Measurements from ENCODE around the gene HASPIN. TPM values are rescaled to one million over a fixed set of nuclear protein-coding genes. Genes with fewer than 3 reads are reported as not detected.
A peak's percentile ranks its signal among the peaks of the same experiment; 100 is the strongest.

Gene HASPIN
- total RNA-seq, 1 experiment from 2014 or later: 6.4 TPM

- BruUV-seq (replicated peaks): no TSS peak
- no peaks in the 10 kb centered on the region for H3K27me3 Mint-ChIP-seq (ENCODE audit: insufficient read depth, unreplicated experiment)
- no peaks in the 10 kb centered on the region for H3K9me3 Mint-ChIP-seq (ENCODE audit: unreplicated experiment)
- no peaks in the 10 kb centered on the region for H3K36me3 Mint-ChIP-seq (ENCODE audit: insufficient read depth, unreplicated experiment)
- TF ChIP-seq CTCF (IDR thresholded peaks at IDR 0.05; ENCODE audit: unreplicated experiment): no peak
- CTCF ChIA-PET: interaction anchor here (1.5 kb wide), 1 partner anchor 36 kb away, joined by 9 read pairs; no protein-coding TSS in a partner anchor
- POLR2A ChIA-PET: no interaction called here
- no peak for DNase-seq (ENCODE audit: unreplicated experiment)
- no peaks in the 10 kb centered on the region for H3K4me1 Mint-ChIP-seq (ENCODE audit: insufficient read depth, unreplicated experiment)
- H3K27ac Mint-ChIP-seq (ENCODE audit: low read depth, unreplicated experiment): no peak overlapping the region
- intact Hi-C loops (cut with micrococcal nuclease): no loop called here
- no peak overlapping the region for H3K4me3 Mint-ChIP-seq (ENCODE audit: unreplicated experiment)
Observed at GRCh38 chr17:3772764-3773163, 49.1 kb downstream of the HASPIN start.

GRCh38 chr17:3773511-3773910 is 49.8 kb downstream of the HASPIN start:
- intact Hi-C loops (cut with micrococcal nuclease): no loop called here
- H3K36me3 Mint-ChIP-seq (ENCODE audit: insufficient read depth, unreplicated experiment): no peaks in the 10 kb centered on the region
- POLR2A ChIA-PET: no interaction called here
- H3K27ac Mint-ChIP-seq (ENCODE audit: low read depth, unreplicated experiment): no peak overlapping the region
- H3K4me3 Mint-ChIP-seq (ENCODE audit: unreplicated experiment): no peak overlapping the region
- CTCF ChIA-PET: no interaction called here
- H3K4me1 Mint-ChIP-seq (ENCODE audit: insufficient read depth, unreplicated experiment): no peaks in the 10 kb centered on the region
- peak; percentile 6 for DNase-seq (ENCODE audit: unreplicated experiment)
- no peaks in the 10 kb centered on the region for H3K9me3 Mint-ChIP-seq (ENCODE audit: unreplicated experiment)
- TF ChIP-seq CTCF (IDR thresholded peaks at IDR 0.05; ENCODE audit: unreplicated experiment): no peak
- no TSS peak for BruUV-seq (replicated peaks)
- no peaks in the 10 kb centered on the region for H3K27me3 Mint-ChIP-seq (ENCODE audit: insufficient read depth, unreplicated experiment)

GRCh38 chr17:3773966-3774365 is 50.3 kb downstream of the HASPIN start:
- POLR2A ChIA-PET: no interaction called here
- intact Hi-C loops (cut with micrococcal nuclease): no loop called here
- Mint-ChIP-seq H3K4me1 (ENCODE audit: insufficient read depth, unreplicated experiment) (no peaks in the 10 kb centered on the region), H3K4me3 (ENCODE audit: unreplicated experiment) (no peak overlapping the region), H3K27ac (ENCODE audit: low read depth, unreplicated experiment) (no peak overlapping the region), H3K36me3 (ENCODE audit: insufficient read depth, unreplicated experiment) (no peaks in the 10 kb centered on the region), H3K9me3 (ENCODE audit: unreplicated experiment) (no peaks in the 10 kb centered on the region), H3K27me3 (ENCODE audit: insufficient read depth, unreplicated experiment) (no peaks in the 10 kb centered on the region)
- BruUV-seq (replicated peaks): no TSS peak
- no peak for DNase-seq (ENCODE audit: unreplicated experiment)
- no peak for TF ChIP-seq CTCF (IDR thresholded peaks at IDR 0.05; ENCODE audit: unreplicated experiment)
- CTCF ChIA-PET: no interaction called here

Other genes with a start within 250 kb of the HASPIN start
- 0.54 TPM in 2 replicates for gene ASPA, start 247.9 kb upstream of the HASPIN start, total RNA-seq (2022)
- 4.4 and 5.4 TPM in 2 replicates for gene TRPV3, start 166.1 kb upstream of the HASPIN start, total RNA-seq (2022)
- 2.7 and 5.4 TPM in 2 replicates for gene TRPV1, start 114.5 kb upstream of the HASPIN start, total RNA-seq (2022)
- gene SHPK, start 87.7 kb upstream of the HASPIN start, total RNA-seq (2022): 6.3 and 8.3 TPM in 2 replicates
- gene CTNS, start 87.1 kb upstream of the HASPIN start, total RNA-seq (2022): 7.1 and 11.4 TPM in 2 replicates
- gene TAX1BP3, start 55.3 kb upstream of the HASPIN start, total RNA-seq (2022): 130 and 147 TPM in 2 replicates
- 72.2 and 78.5 TPM in 2 replicates for gene EMC6, start 55.1 kb upstream of the HASPIN start, total RNA-seq (2022)
- 4.8 and 4.9 TPM in 2 replicates for gene P2RX5, start 27.7 kb upstream of the HASPIN start, total RNA-seq (2022)
- 23.8 and 26.6 TPM in 2 replicates for gene ITGAE, start 77.3 kb downstream of the HASPIN start, total RNA-seq (2022)
- 47.1 and 52.5 TPM in 2 replicates for gene NCBP3, start 122.3 kb downstream of the HASPIN start, total RNA-seq (2022)
- 3.8 and 4.3 TPM in 2 replicates for gene CAMKK1, start 169.2 kb downstream of the HASPIN start, total RNA-seq (2022)
- not detected in 2 replicates for gene P2RX1, start 192.6 kb downstream of the HASPIN start, total RNA-seq (2022)
- not detected in 2 replicates for gene ATP2A3, start 240.5 kb downstream of the HASPIN start, total RNA-seq (2022)